Keratinocyte (primary cell): ENCODE measurements around the gene BCL2L1.

Source experiments
- EZH2 ChIP-seq: IDR thresholded peaks from one replicate; pipeline ENCODE4 v1.6.1; 2012; ENCODE audit warnings: inconsistent platforms, mild to moderate bottlenecking, low read length, moderate library complexity
- TF ChIP-seq, protein P1 (sequence below), 3 experiments: IDR thresholded peaks in 1 of 3; conservative IDR thresholded peaks in 1 of 3; optimal IDR thresholded peaks in 1 of 3; 2 replicates in 2 of 3; 3 replicates in 1 of 3; pipeline versions ENCODE3 to v1.5.1; 2011; ENCODE audit warnings: low read length in 3 of 3, mild to moderate bottlenecking in 3 of 3, moderate library complexity in 2 of 3, control low read depth in 1 of 3, inconsistent platforms in 1 of 3; ENCODE audit not compliant: insufficient read depth in 2 of 3; ENCODE audit errors: extremely low read depth in 1 of 3

DNA sequence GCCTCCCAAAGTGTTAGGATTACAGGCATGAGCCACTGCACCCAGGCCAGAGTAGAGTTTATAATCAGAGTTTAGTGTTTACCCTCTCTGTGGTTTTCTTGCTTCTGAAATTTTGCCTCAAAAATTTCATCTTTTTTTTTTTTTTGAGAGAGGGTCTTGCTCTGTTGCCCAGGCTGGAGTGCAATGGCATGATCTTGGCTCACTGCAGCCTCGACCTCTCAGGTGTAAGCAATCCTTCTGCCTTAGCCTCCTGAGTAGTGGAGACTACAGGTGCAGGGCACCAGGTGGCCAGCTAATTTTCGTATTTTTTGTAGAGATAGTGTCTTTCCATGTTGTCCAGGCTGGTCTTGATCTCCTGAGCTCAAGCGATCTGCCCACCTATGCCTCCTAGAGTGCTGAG lies 45.1 kb upstream of the BCL2L1 start:
- TF ChIP-seq, protein P1, sequence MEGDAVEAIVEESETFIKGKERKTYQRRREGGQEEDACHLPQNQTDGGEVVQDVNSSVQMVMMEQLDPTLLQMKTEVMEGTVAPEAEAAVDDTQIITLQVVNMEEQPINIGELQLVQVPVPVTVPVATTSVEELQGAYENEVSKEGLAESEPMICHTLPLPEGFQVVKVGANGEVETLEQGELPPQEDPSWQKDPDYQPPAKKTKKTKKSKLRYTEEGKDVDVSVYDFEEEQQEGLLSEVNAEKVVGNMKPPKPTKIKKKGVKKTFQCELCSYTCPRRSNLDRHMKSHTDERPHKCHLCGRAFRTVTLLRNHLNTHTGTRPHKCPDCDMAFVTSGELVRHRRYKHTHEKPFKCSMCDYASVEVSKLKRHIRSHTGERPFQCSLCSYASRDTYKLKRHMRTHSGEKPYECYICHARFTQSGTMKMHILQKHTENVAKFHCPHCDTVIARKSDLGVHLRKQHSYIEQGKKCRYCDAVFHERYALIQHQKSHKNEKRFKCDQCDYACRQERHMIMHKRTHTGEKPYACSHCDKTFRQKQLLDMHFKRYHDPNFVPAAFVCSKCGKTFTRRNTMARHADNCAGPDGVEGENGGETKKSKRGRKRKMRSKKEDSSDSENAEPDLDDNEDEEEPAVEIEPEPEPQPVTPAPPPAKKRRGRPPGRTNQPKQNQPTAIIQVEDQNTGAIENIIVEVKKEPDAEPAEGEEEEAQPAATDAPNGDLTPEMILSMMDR (optimal IDR thresholded peaks at IDR 0.05 in 1 of 3, IDR thresholded peaks at IDR 0.05 in 1 of 3, conservative IDR thresholded peaks at IDR 0.05 in 1 of 3; ENCODE audit: extremely low read depth in 1 of 3, insufficient read depth in 2 of 3, low read length in 3 of 3), result no peak
- TF ChIP-seq EZH2, result no peak
